ENCODE results near the gene ARHGAP11A. TPM values are rescaled to one million over a fixed set of nuclear protein-coding genes. Genes with fewer than 3 reads are reported as not detected.

ARHGAP11A gene
- total and polyA plus RNA-seq, 3 donors from 2014 or later: 9.8 to 14.8 (median 12.6) TPM

GRCh38 chr15:32677238-32677750 is 62.0 kb downstream of the ARHGAP11A start:
- DNase-seq: no peak
- TF ChIP-seq POLR2A (IDR thresholded peaks at IDR 0.05): no peak
- no peak for TF ChIP-seq CTCF (IDR thresholded peaks at IDR 0.05)
- no peaks in the 10 kb centered on the region for H3K9me3 ChIP-seq
- intact Hi-C loops (cut with DNase I; ENCODE audit: low total_unique reads): no loop called here
- H3K4me1 ChIP-seq: no peaks in the 10 kb centered on the region
- H3K4me3 ChIP-seq: no peak overlapping the region
- WGBS, 2 donors: 83 to 86% methylated on average over 5 of the region's 5 CpGs
- no peaks in the 10 kb centered on the region for H3K36me3 ChIP-seq (ENCODE audit: low read depth, missing control alignments)
- no peak overlapping the region for H3K27ac ChIP-seq
- no peaks in the 10 kb centered on the region for H3K27me3 ChIP-seq

- no peak for DNase-seq
- no peaks in the 10 kb centered on the region for H3K4me1 ChIP-seq
- no peak overlapping the region for H3K4me3 ChIP-seq
- intact Hi-C loops (cut with DNase I; ENCODE audit: low total_unique reads): no loop called here
- TF ChIP-seq POLR2A (IDR thresholded peaks at IDR 0.05): no peak
- TF ChIP-seq CTCF (IDR thresholded peaks at IDR 0.05): no peak
- WGBS, 2 donors: 94 to 97% methylated on average over 4 of the region's 4 CpGs
- no peaks in the 10 kb centered on the region for H3K36me3 ChIP-seq (ENCODE audit: low read depth, missing control alignments)
- no peaks in the 10 kb centered on the region for H3K9me3 ChIP-seq
- no peak overlapping the region for H3K27ac ChIP-seq
- H3K27me3 ChIP-seq: no peaks in the 10 kb centered on the region
These were observed 64.0 kb downstream of the ARHGAP11A start for GRCh38 chr15:32679298-32679690.

- H3K27ac ChIP-seq: no peak overlapping the region
- TF ChIP-seq POLR2A (IDR thresholded peaks at IDR 0.05) (no peak), CTCF (IDR thresholded peaks at IDR 0.05) (no peak)
- no peaks in the 10 kb centered on the region for H3K27me3 ChIP-seq
- WGBS, 2 donors: 88 to 96% methylated on average over 3 of the region's 3 CpGs
- no peak overlapping the region for H3K4me3 ChIP-seq
- H3K4me1 ChIP-seq: no peaks in the 10 kb centered on the region
- intact Hi-C loops (cut with DNase I; ENCODE audit: low total_unique reads): no loop called here
- H3K36me3 ChIP-seq (ENCODE audit: low read depth, missing control alignments): no peaks in the 10 kb centered on the region
- DNase-seq: no peak
- no peaks in the 10 kb centered on the region for H3K9me3 ChIP-seq
These were observed 67.3 kb downstream of the ARHGAP11A start for GRCh38 chr15:32682569-32682968.

GRCh38 chr15:32682977-32683630 is 67.8 kb downstream of the ARHGAP11A start:
- no peaks in the 10 kb centered on the region for H3K4me1 ChIP-seq
- no peak overlapping the region for H3K27ac ChIP-seq
- no peak overlapping the region for H3K4me3 ChIP-seq
- TF ChIP-seq POLR2A (IDR thresholded peaks at IDR 0.05) (no peak), CTCF (IDR thresholded peaks at IDR 0.05) (no peak)
- 90 to 94% methylated on average over 2 of the region's 2 CpGs for WGBS, 2 donors
- no peak for DNase-seq
- H3K27me3 ChIP-seq: no peaks in the 10 kb centered on the region
- no peaks in the 10 kb centered on the region for H3K9me3 ChIP-seq
- intact Hi-C loops (cut with DNase I; ENCODE audit: low total_unique reads): no loop called here
- no peaks in the 10 kb centered on the region for H3K36me3 ChIP-seq (ENCODE audit: low read depth, missing control alignments)
